ENCODE results near the gene PNO1. TPM values are rescaled to one million over a fixed set of nuclear protein-coding genes. Genes with fewer than 3 reads are reported as not detected.

Gene PNO1
- total RNA-seq, 2 experiments from 2014 or later: 10.9 to 12.0 TPM

- ChIA-PET CTCF (no interaction called here), POLR2A (no interaction called here)
- H3K4me3 Mint-ChIP-seq: no peak overlapping the region
- peaks cover 3% of the 10 kb centered on the region for H3K36me3 Mint-ChIP-seq (ENCODE audit: low read depth)
- H3K9me3 Mint-ChIP-seq: no peaks in the 10 kb centered on the region
- peaks cover under 1% of the 10 kb centered on the region for H3K4me1 Mint-ChIP-seq
- DNase-seq: no peak
- H3K27ac Mint-ChIP-seq: no peak overlapping the region
- H3K27me3 Mint-ChIP-seq: no peaks in the 10 kb centered on the region
Observed at GRCh38 chr2:68127358-68128242, 30.1 kb upstream of the PNO1 start.

GRCh38 chr2:68134120-68134519 is 23.6 kb upstream of the PNO1 start:
- CTCF ChIA-PET: no interaction called here
- H3K36me3 Mint-ChIP-seq (ENCODE audit: low read depth): peaks cover 8% of the 10 kb centered on the region

GRCh38 chr2:68134554-68134953 is 23.1 kb upstream of the PNO1 start:
- ChIA-PET CTCF (no interaction called here), POLR2A (interaction anchor here (0.6 kb wide), 1 partner anchor 236 kb away, joined by 4 read pairs; no protein-coding TSS in a partner anchor)
- Mint-ChIP-seq H3K27ac (no peak overlapping the region), H3K4me3 (no peak overlapping the region), H3K4me1 (no peaks in the 10 kb centered on the region), H3K36me3 (ENCODE audit: low read depth) (peaks cover 8% of the 10 kb centered on the region), H3K27me3 (no peaks in the 10 kb centered on the region), H3K9me3 (no peaks in the 10 kb centered on the region)
- DNase-seq: no peak

More at GRCh38 chr2:68134120-68134519, 23.6 kb upstream of the PNO1 start:
- POLR2A ChIA-PET: interaction anchor here (0.6 kb wide), 1 partner anchor 236 kb away, joined by 4 read pairs; no protein-coding TSS in a partner anchor
- Mint-ChIP-seq H3K4me3 (no peak overlapping the region), H3K4me1 (no peaks in the 10 kb centered on the region), H3K27ac (no peak overlapping the region), H3K27me3 (no peaks in the 10 kb centered on the region), H3K9me3 (no peaks in the 10 kb centered on the region)
- no peak for DNase-seq

GRCh38 chr2:68135448-68136320 is 22.0 kb upstream of the PNO1 start:
- Mint-ChIP-seq H3K36me3 (ENCODE audit: low read depth) (peaks cover 11% of the 10 kb centered on the region), H3K4me3 (no peak overlapping the region), H3K27ac (no peak overlapping the region), H3K9me3 (no peaks in the 10 kb centered on the region), H3K4me1 (no peaks in the 10 kb centered on the region), H3K27me3 (no peaks in the 10 kb centered on the region)
- ChIA-PET CTCF (interaction anchor here (0.6 kb wide), 1 partner anchor 141 kb away, joined by 4 read pairs; no protein-coding TSS in a partner anchor), POLR2A (interaction anchor here (0.6 kb wide), 1 partner anchor 80 kb away, joined by 4 read pairs; no protein-coding TSS in a partner anchor)
- no peak for DNase-seq

- Mint-ChIP-seq H3K27me3 (no peaks in the 10 kb centered on the region), H3K4me1 (no peaks in the 10 kb centered on the region), H3K27ac (no peak overlapping the region), H3K36me3 (ENCODE audit: low read depth) (peaks cover 10% of the 10 kb centered on the region), H3K9me3 (no peaks in the 10 kb centered on the region), H3K4me3 (no peak overlapping the region)
- CTCF ChIA-PET: no interaction called here
- POLR2A ChIA-PET: no interaction called here
- no peak for DNase-seq
Observed at GRCh38 chr2:68141875-68142274, 15.8 kb upstream of the PNO1 start.

- ChIA-PET POLR2A (no interaction called here), CTCF (interaction anchor here (0.6 kb wide), 1 partner anchor 1242 kb away, joined by 5 read pairs; no protein-coding TSS in a partner anchor)
- no peaks in the 10 kb centered on the region for H3K9me3 Mint-ChIP-seq
- peaks cover 35% of the 10 kb centered on the region for H3K4me1 Mint-ChIP-seq
- no peak overlapping the region for H3K4me3 Mint-ChIP-seq
- no peak overlapping the region for H3K27ac Mint-ChIP-seq
- H3K36me3 Mint-ChIP-seq (ENCODE audit: low read depth): no peaks in the 10 kb centered on the region
- DNase-seq: no peak
- H3K27me3 Mint-ChIP-seq: no peaks in the 10 kb centered on the region
Observed at GRCh38 chr2:68151037-68151436, 6.7 kb upstream of the PNO1 start.

- POLR2A ChIA-PET: no interaction called here
Observed at GRCh38 chr2:68152681-68153347, 4.9 kb upstream of the PNO1 start.

GRCh38 chr2:68155618-68156017 is 2.1 kb upstream of the PNO1 start:
- DNase-seq: no peak
- ChIA-PET CTCF (interaction anchor here (0.7 to 1.5 kb wide), 2 partner anchors 24 to 218 kb away, joined by 3 to 5 read pairs; no protein-coding TSS in a partner anchor), POLR2A (interaction anchor here (0.6 kb wide), 1 partner anchor 93 kb away, joined by 3 read pairs; no protein-coding TSS in a partner anchor)
- no peaks in the 10 kb centered on the region for H3K9me3 Mint-ChIP-seq
- H3K36me3 Mint-ChIP-seq (ENCODE audit: low read depth): peaks cover 6% of the 10 kb centered on the region
- peaks cover 62% of the 10 kb centered on the region for H3K4me1 Mint-ChIP-seq
- H3K27ac Mint-ChIP-seq: no peak overlapping the region
- H3K4me3 Mint-ChIP-seq: peak overlapping the region; percentile 34
- H3K27me3 Mint-ChIP-seq: no peaks in the 10 kb centered on the region

More at GRCh38 chr2:68152681-68153347, 4.9 kb upstream of the PNO1 start:
- peaks cover 45% of the 10 kb centered on the region for H3K4me1 Mint-ChIP-seq
- H3K27ac Mint-ChIP-seq: peak overlapping the region; percentile 56
- DNase-seq: no peak
- no peaks in the 10 kb centered on the region for H3K36me3 Mint-ChIP-seq (ENCODE audit: low read depth)
- no peaks in the 10 kb centered on the region for H3K9me3 Mint-ChIP-seq
- H3K27me3 Mint-ChIP-seq: no peaks in the 10 kb centered on the region
- H3K4me3 Mint-ChIP-seq: no peak overlapping the region
- CTCF ChIA-PET: interaction anchor here (0.9 to 1.9 kb wide), 2 partner anchors 9 to 30 kb away, joined by 3 to 7 read pairs; no protein-coding TSS in a partner anchor

GRCh38 chr2:68156419-68156818 is 1.3 kb upstream of the PNO1 start:
- Mint-ChIP-seq H3K27ac (peak overlapping the region; percentile 100), H3K36me3 (ENCODE audit: low read depth) (peaks cover 14% of the 10 kb centered on the region), H3K9me3 (no peaks in the 10 kb centered on the region), H3K4me3 (peak overlapping the region; percentile 94), H3K27me3 (no peaks in the 10 kb centered on the region), H3K4me1 (peaks cover 55% of the 10 kb centered on the region)
- ChIA-PET POLR2A (no interaction called here), CTCF (interaction anchor here (0.6 to 2.2 kb wide), 5 partner anchors 13 to 126 kb away, joined by 3 to 9 read pairs (median 5); no protein-coding TSS in a partner anchor)
- no peak for DNase-seq

- Mint-ChIP-seq H3K27me3 (no peaks in the 10 kb centered on the region), H3K27ac (peak overlapping the region; percentile 100), H3K36me3 (ENCODE audit: low read depth) (peaks cover 18% of the 10 kb centered on the region), H3K9me3 (no peaks in the 10 kb centered on the region), H3K4me3 (peak overlapping the region; percentile 94), H3K4me1 (peaks cover 50% of the 10 kb centered on the region)
- DNase-seq: no peak
- ChIA-PET POLR2A (interaction anchor here (0.7 kb wide), 1 partner anchor 32 kb away, joined by 3 read pairs; no protein-coding TSS in a partner anchor), CTCF (interaction anchor here (0.6 to 2.2 kb wide), 9 partner anchors 9 to 126 kb away, joined by 3 to 9 read pairs (median 3); no protein-coding TSS in a partner anchor)
Observed at GRCh38 chr2:68157002-68157401, 686 bp upstream of the PNO1 start.

GRCh38 chr2:68158134-68158447 is 403 bp downstream of the PNO1 start:
- DNase-seq: no peak
- Mint-ChIP-seq H3K4me3 (peak overlapping the region; percentile 94), H3K36me3 (ENCODE audit: low read depth) (peaks cover 22% of the 10 kb centered on the region), H3K9me3 (no peaks in the 10 kb centered on the region), H3K27me3 (no peaks in the 10 kb centered on the region), H3K4me1 (peaks cover 39% of the 10 kb centered on the region), H3K27ac (peak overlapping the region; percentile 100)
- POLR2A ChIA-PET: interaction anchor here (0.6 kb wide), 1 partner anchor 64 kb away, joined by 3 read pairs; no protein-coding TSS in a partner anchor
- CTCF ChIA-PET: interaction anchor here (0.9 to 2.2 kb wide), 4 partner anchors 8 to 92 kb away, joined by 3 to 9 read pairs (median 4); no protein-coding TSS in a partner anchor

GRCh38 chr2:68163641-68164040 is 6.0 kb downstream of the PNO1 start:
- Mint-ChIP-seq H3K4me1 (peaks cover 11% of the 10 kb centered on the region), H3K4me3 (no peak overlapping the region), H3K9me3 (no peaks in the 10 kb centered on the region), H3K27ac (no peak overlapping the region), H3K27me3 (no peaks in the 10 kb centered on the region), H3K36me3 (ENCODE audit: low read depth) (peaks cover 36% of the 10 kb centered on the region)
- CTCF ChIA-PET: no interaction called here
- no peak for DNase-seq
- POLR2A ChIA-PET: no interaction called here
